Dedifferentiated amniotic fluid mesenchymal stem cell (primary cell): ENCODE data around the gene PCYOX1L.

Source experiments
- DNase-seq: peaks from one replicate; pipeline ENCODE4 v3.0.0-alpha.2; 2016; ENCODE audit errors: extremely low spot score

PCYOX1L gene

GRCh38 chr5:149357370-149358293, at the start of gene PCYOX1L:
TSS of gene PCYOX1L (plus strand) at chr5:149358046. CDS start at chr5:149358069, 23 bp downstream.
- DNase-seq, result peak; percentile 96

GRCh38 chr5:149309354-149309753, 48.5 kb upstream of the PCYOX1L start:
- no peak for DNase-seq

GRCh38 chr5:149310488-149310887, 47.4 kb upstream of the PCYOX1L start:
- no peak for DNase-seq

GRCh38 chr5:149310947-149311658, 46.7 kb upstream of the PCYOX1L start:
- peak; percentile 17 for DNase-seq

GRCh38 chr5:149313151-149313841, 44.5 kb upstream of the PCYOX1L start:
- no peak for DNase-seq

GRCh38 chr5:149314571-149315111, 43.2 kb upstream of the PCYOX1L start:
- no peak for DNase-seq

- DNase-seq, result no peak
Observed at GRCh38 chr5:149315753-149316152, 42.1 kb upstream of the PCYOX1L start.

GRCh38 chr5:149317281-149318048, 40.4 kb upstream of the PCYOX1L start:
- DNase-seq, result peak; percentile 57

- DNase-seq, result no peak
Observed at GRCh38 chr5:149319174-149319573, 38.7 kb upstream of the PCYOX1L start.

GRCh38 chr5:149320791-149321330, 37.0 kb upstream of the PCYOX1L start:
- peak; percentile 87 for DNase-seq

- DNase-seq, result no peak
Observed at GRCh38 chr5:149322518-149322917, 35.3 kb upstream of the PCYOX1L start.

GRCh38 chr5:149323210-149323609, 34.6 kb upstream of the PCYOX1L start:
- DNase-seq, result no peak

GRCh38 chr5:149323621-149324205, 34.1 kb upstream of the PCYOX1L start:
- no peak for DNase-seq

- no peak for DNase-seq
Observed at GRCh38 chr5:149324641-149325040, 33.2 kb upstream of the PCYOX1L start.

GRCh38 chr5:149325166-149325735, 32.6 kb upstream of the PCYOX1L start:
- DNase-seq, result no peak

- DNase-seq, result no peak
Observed at GRCh38 chr5:149325894-149326293, 32.0 kb upstream of the PCYOX1L start.

- DNase-seq, result no peak
Observed at GRCh38 chr5:149326611-149327010, 31.2 kb upstream of the PCYOX1L start.

GRCh38 chr5:149328177-149328576, 29.7 kb upstream of the PCYOX1L start:
- DNase-seq, result no peak

- DNase-seq, result peak; percentile 65
Observed at GRCh38 chr5:149333711-149334443, 24.0 kb upstream of the PCYOX1L start.
